HCT116 (cell line): ENCODE measurements around the gene TAS2R7. TPM values are rescaled to one million over a fixed set of nuclear protein-coding genes. Genes with fewer than 3 reads are reported as not detected.

Experiments
- ATAC-seq: fragments of 200-7000 bp; cut with Tn5 transposase; 2 replicates; pipeline ENCODE4 v1.9.1; 2020; ENCODE audit warnings: mild to moderate bottlenecking, moderate library complexity
- Bru-seq: library from RNA; stranded (reverse); fragments of 400-500 nt; gene quantifications from one replicate; lab custom pipeline; 2021; lab: Mats Ljungman, UMichigan
- BruChase-seq, 2 experiments: library from RNA; stranded (reverse); fragments of 400-500 nt; gene quantifications; one replicate each; lab custom pipeline; 2021; lab: Mats Ljungman, UMichigan
- BruUV-seq: library from RNA; stranded (reverse); fragments of 400-500 nt; replicated peaks from 2 replicates; lab custom pipeline; 2021; lab: Mats Ljungman, UMichigan
- CTCF ChIA-PET: fragments of 300-600 bp; sonication (Branson Sonifier 250); formaldehyde crosslinking; loops from one replicate; lab custom pipeline; 2021; ENCODE audit warnings: antibody characterized with exemption; lab: Charles Lee
- POLR2A ChIA-PET: fragments of 300-600, 350-600 bp; sonication (Branson Sonifier 250); formaldehyde crosslinking; loops from one replicate; lab custom pipeline; 2021; ENCODE audit warnings: antibody characterized with exemption; lab: Charles Lee
- RAD21 ChIA-PET, 2 experiments: fragments of 300-600 bp; sonication (Branson Sonifier 250); formaldehyde crosslinking; loops; one replicate each; lab custom pipeline; 2023; ENCODE audit warnings: low total read pairs in 2 of 2; ENCODE audit not compliant: uncharacterized antibody in 2 of 2, unreplicated experiment in 2 of 2, low non-redundant PET in 1 of 2; lab: Charles Lee
- DNase-seq: peaks from one replicate; pipeline ENCODE4 v3.0.0-alpha.2; 2010; ENCODE audit warnings: low read depth, low spot score
- H2AFZ ChIP-seq: fragments of 200-600 bp; shearing (Covaris generic), sonication (generic); 2 replicates; pipeline ENCODE4 v1.6.1; 2017; ENCODE audit warnings: low read depth, mixed run types, mixed read lengths, antibody characterized with exemption, low read length; ENCODE audit not compliant: poor library complexity, severe bottlenecking
- H3K27ac ChIP-seq: 2 replicates; pipeline ENCODE4 v1.5.1; 2012; ENCODE audit warnings: low read depth, low read length
- H3K27me3 ChIP-seq: fragments of 200-600 bp; sonication (generic); 2 replicates; pipeline ENCODE4 v1.6.1; 2016; ENCODE audit warnings: mixed run types, low read length, mixed read lengths; ENCODE audit not compliant: insufficient read depth
- H3K36me3 ChIP-seq, 2 experiments: fragments of 200-500 bp in 1 of 2; fragments of 200-600 bp in 1 of 2; sonication (Bioruptor generic) in 1 of 2; sonication (generic) in 1 of 2; 2 replicates each; pipeline versions ENCODE4 v1.5.1 to v1.6.1; 2014 to 2016; ENCODE audit warnings: low read length in 2 of 2, inconsistent platforms in 1 of 2, mixed read lengths in 1 of 2, mixed run types in 1 of 2; ENCODE audit not compliant: insufficient read depth in 2 of 2, control insufficient read depth in 1 of 2
- H3K4me1 ChIP-seq, 2 experiments: fragments of 200-600 bp in 1 of 2; sonication (generic) in 1 of 2; 2 replicates each; pipeline versions ENCODE4 v1.5.1 to v1.6.1; 2012 to 2017; ENCODE audit warnings: low read length in 2 of 2, inconsistent platforms in 1 of 2, mild to moderate bottlenecking in 1 of 2, mixed read lengths in 1 of 2, mixed run types in 1 of 2, moderate library complexity in 1 of 2; ENCODE audit not compliant: insufficient read depth in 2 of 2, control insufficient read depth in 1 of 2
- H3K4me2 ChIP-seq: fragments of 200-600 bp; sonication (generic); 2 replicates; pipeline ENCODE4 v1.6.1; 2017; ENCODE audit warnings: mixed run types, low read length, mixed read lengths
- H3K4me3 ChIP-seq, 2 experiments: fragments of 200-600 bp in 1 of 2; sonication (generic) in 1 of 2; replicated peaks in 1 of 2; 2 replicates each; pipeline ENCODE4 v1.5.1; 2011 to 2016; ENCODE audit warnings: low read length in 2 of 2, control low read depth in 1 of 2, low read depth in 1 of 2, mild to moderate bottlenecking in 1 of 2, mixed read lengths in 1 of 2, mixed run types in 1 of 2
- H3K79me2 ChIP-seq: fragments of 200-600 bp; sonication (generic); 2 replicates; pipeline ENCODE4 v1.6.1; 2017; ENCODE audit warnings: mild to moderate bottlenecking, mixed run types, low read length, moderate library complexity, mixed read lengths; ENCODE audit not compliant: insufficient read depth
- H3K9ac ChIP-seq: fragments of 200-600 bp; sonication (generic); 2 replicates; pipeline ENCODE4 v1.6.1; 2016; ENCODE audit warnings: low read length, mixed read lengths
- H3K9me2 ChIP-seq: fragments of 200-600 bp; sonication (generic), shearing (Covaris generic); 2 replicates; pipeline ENCODE4 v1.6.1; 2017; ENCODE audit warnings: mixed run types, mild to moderate bottlenecking, moderate library complexity; ENCODE audit not compliant: insufficient read depth
- H3K9me3 ChIP-seq, 2 experiments: fragments of 200-500 bp in 1 of 2; fragments of 200-600 bp in 1 of 2; sonication (Bioruptor generic) in 1 of 2; sonication (generic) in 1 of 2; 2 replicates each; pipeline ENCODE4 v1.6.1; 2014 to 2017; ENCODE audit warnings: low read length in 2 of 2, mixed read lengths in 2 of 2, inconsistent platforms in 1 of 2, low read depth in 1 of 2, mild to moderate bottlenecking in 1 of 2, mixed run types in 1 of 2, moderate library complexity in 1 of 2; ENCODE audit not compliant: control insufficient read depth in 1 of 2, insufficient read depth in 1 of 2
- H4K20me1 ChIP-seq: fragments of 200-600 bp; sonication (generic), shearing (Covaris generic); 2 replicates; pipeline ENCODE4 v1.6.1; 2017; ENCODE audit warnings: mixed run types, mild to moderate bottlenecking, moderate library complexity; ENCODE audit not compliant: insufficient read depth
- ATF3 ChIP-seq: IDR thresholded peaks from 2 replicates; pipeline ENCODE4 v1.6.1; 2012
- CBX3 ChIP-seq: IDR thresholded peaks from 2 replicates; pipeline ENCODE4 v1.6.1; 2012; ENCODE audit warnings: low read depth
- CTCF ChIP-seq, 3 experiments: fragments of 200-600 bp in 1 of 3; sonication (generic) in 1 of 3; IDR thresholded peaks in 2 of 3; conservative IDR thresholded peaks in 1 of 3; 2 replicates each; pipeline ENCODE4 v1.5.1; 2012 to 2017; ENCODE audit warnings: low read depth in 2 of 3, low read length in 2 of 3, antibody characterized with exemption in 1 of 3, borderline replicate concordance in 1 of 3, control low read depth in 1 of 3, mild to moderate bottlenecking in 1 of 3, mixed read lengths in 1 of 3, mixed run types in 1 of 3, moderate library complexity in 1 of 3; ENCODE audit not compliant: insufficient read depth in 1 of 3
- EGR1 ChIP-seq: IDR thresholded peaks from 2 replicates; pipeline ENCODE4 v1.6.1; 2012; ENCODE audit warnings: low read depth
- ELF1 ChIP-seq: IDR thresholded peaks from 2 replicates; pipeline ENCODE4 v1.6.1; 2012; ENCODE audit warnings: low read depth, borderline replicate concordance
- EZH2 ChIP-seq: fragments of 200-600 bp; sonication (generic); IDR thresholded peaks from 2 replicates; pipeline ENCODE4 v1.6.1; 2017; ENCODE audit warnings: antibody characterized with exemption, mixed run types
- JUND ChIP-seq: IDR thresholded peaks from 2 replicates; pipeline ENCODE4 v1.6.1; 2012
- POLR2A ChIP-seq: IDR thresholded peaks from 2 replicates; pipeline ENCODE4 v1.7.0; 2011; ENCODE audit warnings: borderline replicate concordance; ENCODE audit not compliant: insufficient read depth, insufficient read length; ENCODE audit errors: extremely low read depth
- POLR2AphosphoS5 ChIP-seq: IDR thresholded peaks from 2 replicates; pipeline ENCODE4 v1.6.1; 2011; ENCODE audit warnings: mild to moderate bottlenecking, low read depth, low read length, moderate library complexity
- SIN3A ChIP-seq: IDR thresholded peaks from 2 replicates; pipeline ENCODE4 v1.6.1; 2012; ENCODE audit warnings: low read depth
- TCF7L2 ChIP-seq: IDR thresholded peaks from 2 replicates; pipeline ENCODE4 v1.7.0; 2011; ENCODE audit warnings: borderline replicate concordance, inconsistent platforms; ENCODE audit not compliant: insufficient read depth, insufficient read length; ENCODE audit errors: extremely low read depth
- YY1 ChIP-seq: IDR thresholded peaks from 2 replicates; pipeline ENCODE4 v1.6.1; 2011; ENCODE audit warnings: low read length, low read depth, moderate library complexity, mild to moderate bottlenecking; ENCODE audit not compliant: insufficient replicate concordance; ENCODE audit errors: extremely low read depth
- ZNF274 ChIP-seq: fragments of 200-500 bp; sonication (Bioruptor generic); IDR thresholded peaks from 2 replicates; pipeline ENCODE4 v1.6.1; 2014; ENCODE audit warnings: mild to moderate bottlenecking, low read depth, low read length, inconsistent platforms
- intact Hi-C: fragments of 100-400 bp; cut with micrococcal nuclease; formaldehyde crosslinking; loops from 2 replicates; pipeline ENCODE4 v1.10.0; 2022
- long read RNA-seq: library from polyadenylated mRNA; unstranded; transcript quantifications from one replicate; pipeline ENCODE4 v2.0.0, GENCODE V29; 2021; ENCODE audit not compliant: unreplicated experiment
- polyA plus RNA-seq: library from polyadenylated mRNA; unstranded; fragments of >200 nt; gene quantifications from 2 replicates; pipeline ENCODE4 v1.2.1, GENCODE V29; 2012; ENCODE audit warnings: missing spikeins
- total RNA-seq: library from RNA; stranded (reverse); gene quantifications from one replicate; pipeline ENCODE4 v1.2.1, GENCODE V29; 2021; ENCODE audit not compliant: unreplicated experiment

The TAS2R7 gene, protein sequence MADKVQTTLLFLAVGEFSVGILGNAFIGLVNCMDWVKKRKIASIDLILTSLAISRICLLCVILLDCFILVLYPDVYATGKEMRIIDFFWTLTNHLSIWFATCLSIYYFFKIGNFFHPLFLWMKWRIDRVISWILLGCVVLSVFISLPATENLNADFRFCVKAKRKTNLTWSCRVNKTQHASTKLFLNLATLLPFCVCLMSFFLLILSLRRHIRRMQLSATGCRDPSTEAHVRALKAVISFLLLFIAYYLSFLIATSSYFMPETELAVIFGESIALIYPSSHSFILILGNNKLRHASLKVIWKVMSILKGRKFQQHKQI
- total RNA-seq (not detected), Bru-seq, nascent RNA (not detected), BruChase-seq, experiment 1, labeled RNA remaining after a 6-hour chase (percentile 38 among the genes with signal in this experiment), BruChase-seq, experiment 2, labeled RNA remaining after a 2-hour chase (percentile 40 among the genes with signal in this experiment)
- polyA plus RNA-seq, result not detected in 2 replicates
- long read RNA-seq, result 0 reads

DNA sequence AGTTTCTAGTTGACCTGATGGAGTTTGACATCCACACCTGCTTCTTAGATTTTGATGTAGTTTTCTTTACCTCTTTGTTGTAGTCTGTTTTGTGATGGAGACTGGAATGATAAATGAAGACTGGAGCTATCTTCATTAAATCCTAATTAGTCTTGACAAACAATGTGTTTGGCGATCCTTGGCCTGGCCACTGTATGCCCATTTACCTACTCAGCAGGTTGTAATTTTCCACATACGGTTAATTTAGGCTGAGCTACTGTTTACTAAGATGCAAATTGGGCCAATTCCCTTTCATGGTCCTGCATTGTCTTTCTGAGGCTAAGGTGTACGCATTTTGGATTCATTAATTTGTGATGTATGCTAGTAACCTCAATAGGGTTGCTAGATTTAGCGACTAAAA is at the start of gene TAS2R7:
TAS2R7 (minus strand) TSS at position 41 of the 400 bp plus-strand sequence. CDS start 57 bp downstream, outside the sequence.
- ChIA-PET CTCF (no interaction called here), RAD21 (no interaction called here), POLR2A (no interaction called here)
- ATAC-seq (no peak), DNase-seq (no peak)
- no peak within 1 kb of the TSS for H3K4me3 ChIP-seq
- H3K4me2 ChIP-seq, result no peak within 1 kb of the TSS
- H3K27ac ChIP-seq, result no peak within 1 kb of the TSS
- no TSS peak for BruUV-seq
- no peaks in the 10 kb centered on the region for H3K27me3 ChIP-seq
- TF ChIP-seq POLR2AphosphoS5 (no peak), ATF3 (no peak)
- H3K9ac ChIP-seq, result no peak within 1 kb of the TSS
- H2AFZ ChIP-seq, result no peak within 1 kb of the TSS
- H3K9me3 ChIP-seq, result no peaks in the 10 kb centered on the region
- no peaks in the 10 kb centered on the region for H3K79me2 ChIP-seq
- no peaks in the 10 kb centered on the region for H4K20me1 ChIP-seq
- no peaks in the 10 kb centered on the region for H3K4me1 ChIP-seq
- intact Hi-C loops, result no loop called here
- H3K9me2 ChIP-seq, result no peaks in the 10 kb centered on the region
- no peaks in the 10 kb centered on the region for H3K36me3 ChIP-seq

DNA sequence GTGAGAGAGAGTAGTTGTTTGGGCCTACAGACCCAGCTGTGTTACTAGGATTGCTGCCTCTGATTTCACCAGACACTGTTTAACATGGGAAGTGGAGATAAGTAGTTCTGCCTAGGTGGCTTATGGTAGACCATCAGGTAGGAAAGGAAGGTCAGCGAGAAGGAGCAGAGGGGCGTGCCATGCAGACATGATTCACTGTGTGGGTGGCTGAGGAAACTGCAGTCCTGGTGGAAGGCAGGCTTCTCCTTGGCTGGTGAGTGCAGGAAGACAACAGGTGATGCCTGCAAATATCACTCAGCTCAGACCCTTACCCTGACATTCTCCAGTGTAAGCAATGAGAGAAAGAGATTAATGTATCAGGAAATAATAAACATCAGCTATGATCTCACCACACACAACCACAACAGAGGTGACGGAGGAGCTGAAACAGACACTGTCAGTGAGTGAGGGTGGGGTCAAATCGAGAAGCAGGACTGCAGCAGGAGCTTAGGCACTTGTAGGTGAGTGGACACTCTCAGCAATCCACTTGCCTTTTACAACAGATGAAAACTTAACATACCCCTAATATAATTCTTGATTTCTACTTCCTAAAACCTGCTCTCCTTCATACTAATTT is 48.9 kb upstream of the TAS2R7 start:
- Histone ChIP-seq H3K9ac (no peak overlapping the region), H3K27ac (no peak overlapping the region), H4K20me1 (no peaks in the 10 kb centered on the region), H3K9me2 (no peaks in the 10 kb centered on the region), H2AFZ (no peak overlapping the region), H3K4me3 (no peak overlapping the region), H3K79me2 (no peaks in the 10 kb centered on the region), H3K4me2 (no peak overlapping the region), H3K9me3 (no peaks in the 10 kb centered on the region), H3K36me3 (no peaks in the 10 kb centered on the region), H3K4me1 (peaks cover 0 to 9% of the 10 kb centered on the region in 2 experiments; a peak in 1 of 4 replicates), H3K27me3 (no peaks in the 10 kb centered on the region)
- RAD21 ChIA-PET, result no interaction called here
- CTCF ChIA-PET, result no interaction called here
- DNase-seq (no peak), ATAC-seq (no peak)
- POLR2A ChIA-PET, result no interaction called here
- intact Hi-C loops, result no loop called here
- BruUV-seq, result no TSS peak
- TF ChIP-seq POLR2AphosphoS5 (no peak), ZNF274 (no peak), CTCF (IDR thresholded peaks at IDR 0.05 in 2 of 3, conservative IDR thresholded peaks at IDR 0.05 in 1 of 3; ENCODE audit: borderline replicate concordance in 1 of 3, insufficient read depth in 1 of 3, low read depth in 2 of 3, low read length in 2 of 3) (no peak), ELF1 (no peak), EGR1 (no peak), EZH2 (no peak), YY1 (no peak), JUND (no peak), CBX3 (no peak), SIN3A (no peak), POLR2A (no peak), TCF7L2 (no peak)
